ENCODE measurements around the gene SS18. TPM values are rescaled to one million over a fixed set of nuclear protein-coding genes. Genes with fewer than 3 reads are reported as not detected.

The SS18 gene
- total RNA-seq, 2 donors from 2014 or later = 84.9 to 87.6 TPM

- WGBS, 2 experiments (ENCODE audit: insufficient coverage in 1 of 2, insufficient read length in 1 of 2) = 95% methylated on average over 2 of the region's 2 CpGs; no CpG with 5 or more reads in 1 of the 2 experiments
- peaks cover 93% of the 10 kb centered on the region for H3K36me3 ChIP-seq (ENCODE audit: control insufficient read depth, insufficient read depth, low read length)
- DNase-seq = no peak
- no peak overlapping the region for H3K9ac ChIP-seq (ENCODE audit: extremely low read depth, low read length, poor library complexity, severe bottlenecking)
- Mint-ChIP-seq H3K4me3 (no peak overlapping the region), H3K36me3 (ENCODE audit: low read depth) (peaks cover 77% of the 10 kb centered on the region), H3K27me3 (ENCODE audit: insufficient read depth) (no peaks in the 10 kb centered on the region), H3K4me1 (peaks cover 3% of the 10 kb centered on the region), H3K27ac (no peak overlapping the region), H3K9me3 (peaks cover 14% of the 10 kb centered on the region)
- H3K4me1 ChIP-seq (ENCODE audit: control insufficient read depth, insufficient read depth, low read length) = no peaks in the 10 kb centered on the region
- TF ChIP-seq, protein P1, sequence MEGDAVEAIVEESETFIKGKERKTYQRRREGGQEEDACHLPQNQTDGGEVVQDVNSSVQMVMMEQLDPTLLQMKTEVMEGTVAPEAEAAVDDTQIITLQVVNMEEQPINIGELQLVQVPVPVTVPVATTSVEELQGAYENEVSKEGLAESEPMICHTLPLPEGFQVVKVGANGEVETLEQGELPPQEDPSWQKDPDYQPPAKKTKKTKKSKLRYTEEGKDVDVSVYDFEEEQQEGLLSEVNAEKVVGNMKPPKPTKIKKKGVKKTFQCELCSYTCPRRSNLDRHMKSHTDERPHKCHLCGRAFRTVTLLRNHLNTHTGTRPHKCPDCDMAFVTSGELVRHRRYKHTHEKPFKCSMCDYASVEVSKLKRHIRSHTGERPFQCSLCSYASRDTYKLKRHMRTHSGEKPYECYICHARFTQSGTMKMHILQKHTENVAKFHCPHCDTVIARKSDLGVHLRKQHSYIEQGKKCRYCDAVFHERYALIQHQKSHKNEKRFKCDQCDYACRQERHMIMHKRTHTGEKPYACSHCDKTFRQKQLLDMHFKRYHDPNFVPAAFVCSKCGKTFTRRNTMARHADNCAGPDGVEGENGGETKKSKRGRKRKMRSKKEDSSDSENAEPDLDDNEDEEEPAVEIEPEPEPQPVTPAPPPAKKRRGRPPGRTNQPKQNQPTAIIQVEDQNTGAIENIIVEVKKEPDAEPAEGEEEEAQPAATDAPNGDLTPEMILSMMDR (conservative IDR thresholded peaks at IDR 0.05) = no peak
- no peaks in the 10 kb centered on the region for H3K27me3 ChIP-seq (ENCODE audit: control insufficient read depth, insufficient read depth, low read length, poor library complexity, severe bottlenecking)
- peaks cover 44% of the 10 kb centered on the region for H3K9me3 ChIP-seq (ENCODE audit: control insufficient read depth, low read length)
- no peak overlapping the region for H3K27ac ChIP-seq (ENCODE audit: low read depth, low read length)
- no peak overlapping the region for H3K4me3 ChIP-seq (ENCODE audit: low read length)
Observed at GRCh38 chr18:26071725-26072124, 18.7 kb downstream of the SS18 start.

DNA sequence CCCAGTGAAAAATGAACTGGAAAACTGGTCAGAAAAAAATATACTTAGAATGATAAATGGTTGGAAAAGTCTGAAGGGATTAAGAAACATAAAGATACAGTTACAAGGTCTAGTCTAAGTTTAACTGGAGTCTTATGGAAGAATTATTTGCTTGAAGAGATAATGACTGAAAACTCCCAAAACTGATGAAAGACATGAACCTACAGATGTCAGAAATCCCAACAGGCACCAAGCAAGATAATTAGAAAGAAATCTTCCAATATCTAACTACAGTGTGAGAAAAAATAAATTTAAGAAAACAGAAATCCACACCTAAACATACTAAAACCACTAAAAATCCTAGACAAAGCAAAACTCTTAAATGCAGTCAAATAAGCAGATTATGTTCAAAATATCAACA is 19.4 kb downstream of the SS18 start:
- no peak overlapping the region for H3K27ac Mint-ChIP-seq
- H3K36me3 ChIP-seq (ENCODE audit: control insufficient read depth, insufficient read depth, low read length) = peaks cover 93% of the 10 kb centered on the region
- H3K4me1 ChIP-seq (ENCODE audit: control insufficient read depth, insufficient read depth, low read length) = no peaks in the 10 kb centered on the region
- peaks cover 38% of the 10 kb centered on the region for H3K9me3 ChIP-seq (ENCODE audit: control insufficient read depth, low read length)
- H3K4me3 ChIP-seq (ENCODE audit: low read length) = no peak overlapping the region
- H3K9me3 Mint-ChIP-seq = peaks cover 14% of the 10 kb centered on the region
- H3K27me3 ChIP-seq (ENCODE audit: control insufficient read depth, insufficient read depth, low read length, poor library complexity, severe bottlenecking) = no peaks in the 10 kb centered on the region
- no peak overlapping the region for H3K27ac ChIP-seq (ENCODE audit: low read depth, low read length)
- no peak for DNase-seq
- TF ChIP-seq, protein P1 (conservative IDR thresholded peaks at IDR 0.05) = no peak
- peaks cover 3% of the 10 kb centered on the region for H3K4me1 Mint-ChIP-seq
- H3K4me3 Mint-ChIP-seq = no peak overlapping the region
- no peak overlapping the region for H3K9ac ChIP-seq (ENCODE audit: extremely low read depth, low read length, poor library complexity, severe bottlenecking)
- peaks cover 75% of the 10 kb centered on the region for H3K36me3 Mint-ChIP-seq (ENCODE audit: low read depth)
- no peaks in the 10 kb centered on the region for H3K27me3 Mint-ChIP-seq (ENCODE audit: insufficient read depth)

- Mint-ChIP-seq H3K27ac (peak overlapping the region; percentile 71), H3K27me3 (ENCODE audit: insufficient read depth) (no peaks in the 10 kb centered on the region), H3K4me1 (peaks cover 8% of the 10 kb centered on the region), H3K9me3 (no peaks in the 10 kb centered on the region), H3K36me3 (ENCODE audit: low read depth) (peaks cover 53% of the 10 kb centered on the region), H3K4me3 (no peak overlapping the region)
- Histone ChIP-seq H3K27me3 (ENCODE audit: control insufficient read depth, insufficient read depth, low read length, poor library complexity, severe bottlenecking) (no peaks in the 10 kb centered on the region), H3K36me3 (ENCODE audit: control insufficient read depth, insufficient read depth, low read length) (peaks cover 63% of the 10 kb centered on the region), H3K4me1 (ENCODE audit: control insufficient read depth, insufficient read depth, low read length) (no peaks in the 10 kb centered on the region), H3K9me3 (ENCODE audit: control insufficient read depth, low read length) (no peaks in the 10 kb centered on the region), H3K9ac (ENCODE audit: extremely low read depth, low read length, poor library complexity, severe bottlenecking) (no peak overlapping the region), H3K4me3 (ENCODE audit: low read length) (no peak overlapping the region), H3K27ac (ENCODE audit: low read depth, low read length) (peak overlapping the region; percentile 8)
- TF ChIP-seq, protein P1 (conservative IDR thresholded peaks at IDR 0.05) = no peak
- WGBS, 2 experiments (ENCODE audit: insufficient coverage in 1 of 2, insufficient read length in 1 of 2) = 75 to 80% methylated on average over 1 to 2 of the region's 2 CpGs
- no peak for DNase-seq
Observed at GRCh38 chr18:26059357-26059756, 31.1 kb downstream of the SS18 start.

Data from endodermal cell (in vitro differentiated cells).